Measurements from ENCODE around the gene CCR7. TPM values are rescaled to one million over a fixed set of nuclear protein-coding genes. Genes with fewer than 3 reads are reported as not detected.

Gene CCR7
- total and polyA plus RNA-seq, 2 of the 13 experiments (the other 11 are each of a cell fraction or from before 2014, with no cell fraction given): 0.04 to 0.53 TPM

GRCh38 chr17:40520991-40521453 is 44.2 kb downstream of the CCR7 start (continued):
- TF ChIP-seq SAFB2 (CRISPR knock-in tag; IDR thresholded peaks at IDR 0.05; ENCODE audit: borderline replicate concordance, low read depth): no peak

GRCh38 chr17:40519089-40519775 is 46.0 kb downstream of the CCR7 start:
- Histone ChIP-seq H3K27me3 (ENCODE audit: control insufficient read depth in 1 of 2, insufficient read depth in 2 of 2, low read length in 2 of 2) (no peaks in the 10 kb centered on the region), H3K79me2 (ENCODE audit: insufficient read depth, low read length) (no peaks in the 10 kb centered on the region), H3K36me3 (replicated peaks in 1 of 2; ENCODE audit: control insufficient read depth in 1 of 2, insufficient read depth in 2 of 2, low read length in 2 of 2) (no peaks in the 10 kb centered on the region), H4K20me1 (ENCODE audit: insufficient read depth, low read length) (no peaks in the 10 kb centered on the region), H3K27ac (ENCODE audit: extremely low read length, insufficient read depth, low read length) (no peak overlapping the region), H3K4me1 (ENCODE audit: insufficient read depth, low read length) (peaks cover 65% of the 10 kb centered on the region), H3K9ac (ENCODE audit: insufficient read depth, low read depth, low read length) (no peak overlapping the region), H3K9me3 (ENCODE audit: low read length) (no peaks in the 10 kb centered on the region), H2AFZ (ENCODE audit: low read length) (no peak overlapping the region), H3K4me3 (replicated peaks in 1 of 3; ENCODE audit: insufficient read depth in 1 of 3, low read depth in 2 of 3, low read length in 3 of 3) (no peak overlapping the region), H3K4me2 (ENCODE audit: low read depth, low read length) (no peak overlapping the region)
- CTCF ChIA-PET (ENCODE audit: low intra/inter-chr PET ratio, low total read pairs): no interaction called here
- whole genome bisulfite sequencing (ENCODE audit: low lambda C conversion rate): 14% methylated on average over 4 of the region's 5 CpGs
- intact Hi-C loops (cut with micrococcal nuclease; ENCODE audit: unreplicated experiment) (no loop called here), in situ Hi-C loops (cut with HindIII; ENCODE audit: extremely low pct_ligation_motif_present, low pct_unique_long_range_greater_than_20kb) (no loop called here)
- POLR2A ChIA-PET: interaction anchor here (0.7 to 2.0 kb wide), 3 partner anchors 14 to 70 kb away, joined by 3 to 5 read pairs (median 3); no protein-coding TSS in a partner anchor
- ATAC-seq (peak; percentile 16; the same call in 1 of the 3 replicates), DNase-seq (ENCODE audit: low spot score) (no peak), FAIRE-seq (no peak)
- TF ChIP-seq XRCC5 (optimal IDR thresholded peaks at IDR 0.05; ENCODE audit: low read length): no peak
- TF ChIP-seq TFDP2 (CRISPR knock-in tag; IDR thresholded peaks at IDR 0.05): no peak
- 0 out of 2 replicates have a peak, but pooled peaks have one; percentile 34 for TF ChIP-seq ZNF768 (CRISPR knock-in tag; IDR thresholded peaks at IDR 0.05)
- TF ChIP-seq ZNF564 (CRISPR knock-in tag; IDR thresholded peaks at IDR 0.05): no peak
- TF ChIP-seq ZNF547 (CRISPR knock-in tag; IDR thresholded peaks at IDR 0.05): no peak
- BruUV-seq (replicated peaks): no TSS peak
